Hippocampal formation (tissue), 2 donors: ENCODE data around the gene PLEKHM2.

Experiments
- DNase-seq, 2 donors: peaks; one replicate each; lab custom pipeline; 2025; lab: John Stamatoyannopoulos, UW

Gene PLEKHM2

DNA sequence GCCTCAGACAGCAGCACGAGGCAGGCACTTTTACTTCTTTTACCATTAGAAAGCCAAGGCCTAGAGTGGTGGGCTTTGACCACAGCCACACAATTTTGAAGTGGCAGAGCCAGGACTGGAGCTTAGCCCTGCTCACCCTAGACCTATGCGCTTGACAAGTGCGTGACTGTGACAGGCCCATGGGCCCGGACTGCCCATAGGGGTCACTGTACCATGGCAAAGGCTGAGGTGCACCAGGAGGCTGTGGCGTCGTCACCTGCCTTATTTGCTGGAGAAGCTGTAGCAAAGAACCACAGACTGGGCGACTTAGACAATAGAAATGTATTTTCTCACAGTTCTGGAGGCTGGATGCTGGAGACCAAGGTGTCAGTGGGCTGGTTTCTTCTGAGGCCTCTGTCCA, 55.6 kb downstream of the PLEKHM2 start:
- DNase-seq, result no peak

DNA sequence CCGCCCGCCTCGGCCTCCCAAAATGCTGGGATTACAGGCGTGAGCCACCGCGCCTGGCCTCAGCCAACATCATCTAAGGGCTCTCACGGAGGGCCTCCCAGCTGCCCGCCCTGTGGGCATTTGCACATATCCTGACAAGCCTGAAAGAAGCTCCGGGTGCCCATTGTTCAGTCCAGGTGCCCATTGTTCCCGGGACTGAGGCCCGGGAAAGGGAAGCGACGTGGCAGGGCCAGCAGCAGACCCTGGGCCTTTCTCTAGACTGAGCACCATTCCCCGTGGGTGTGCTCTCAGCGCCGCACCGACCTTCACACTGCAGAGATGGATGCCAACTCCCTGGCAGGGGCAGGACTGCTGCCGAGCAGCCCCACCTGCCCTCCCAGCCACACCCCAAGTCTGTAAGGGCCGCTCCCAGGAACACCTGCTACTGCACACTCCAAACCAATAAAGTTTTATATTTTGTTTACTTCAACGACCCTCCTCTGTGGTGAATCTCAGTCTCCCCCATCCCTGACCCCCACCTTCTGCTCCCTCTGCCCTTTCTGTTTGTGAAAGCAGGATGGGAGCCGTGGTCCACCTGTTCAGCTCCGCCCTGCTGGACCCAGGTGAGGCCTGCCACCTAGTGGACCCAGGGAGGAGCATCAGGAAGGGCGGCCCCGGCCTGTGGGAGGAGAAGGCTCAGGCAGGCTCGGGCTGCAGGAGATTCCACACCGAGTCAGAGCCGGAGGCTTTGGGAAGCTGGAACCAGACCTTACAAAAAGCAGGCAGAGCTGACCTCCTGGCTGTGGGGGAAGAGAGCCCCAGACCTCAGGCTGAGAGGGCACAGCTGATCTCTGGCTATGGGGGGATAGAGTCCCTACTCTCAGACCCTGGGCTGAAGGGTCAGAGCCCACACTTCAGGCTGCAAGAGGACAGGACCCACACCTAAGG, 57.1 kb downstream of the PLEKHM2 start:
- DNase-seq, result peak; percentile 30 to 42

- DNase-seq, result no peak
These were observed 58.2 kb downstream of the PLEKHM2 start, which contains the start of gene TMEM82 for GRCh38 chr1:15742339-15742801. TMEM82 (plus strand) TSS chr1:15742499; CDS start chr1:15742560, 61 bp downstream.

DNA sequence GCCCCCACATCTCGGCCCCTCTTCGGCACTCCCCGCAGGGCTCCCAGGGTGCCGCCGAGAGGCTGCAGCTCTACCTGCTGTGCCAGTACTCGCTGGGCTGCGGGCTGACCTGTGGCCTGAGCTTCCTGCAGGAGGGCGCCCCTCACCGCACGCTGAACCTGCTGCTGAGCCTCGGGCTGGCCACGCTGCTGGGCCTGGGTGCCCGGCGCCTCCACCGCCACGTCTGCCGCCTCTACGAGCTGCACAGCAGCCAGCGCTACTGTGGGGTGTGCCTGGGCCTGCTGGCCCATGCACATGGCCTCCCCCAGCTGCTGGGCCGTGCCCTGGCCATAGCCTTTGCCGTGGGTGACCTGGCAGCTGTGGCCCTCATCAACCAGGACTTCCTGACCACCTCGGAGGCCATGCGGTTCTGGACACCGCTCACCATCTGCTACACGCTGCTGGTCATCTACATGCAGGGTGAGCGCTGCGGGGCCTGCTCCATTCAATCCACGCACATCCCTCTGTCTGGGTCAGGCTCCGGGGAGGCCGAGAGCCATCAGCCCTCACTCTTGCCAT, 60.1 kb downstream of the PLEKHM2 start:
- no peak for DNase-seq

GRCh38 chr1:15747378-15747777, 63.3 kb downstream of the PLEKHM2 start:
- no peak for DNase-seq

DNA sequence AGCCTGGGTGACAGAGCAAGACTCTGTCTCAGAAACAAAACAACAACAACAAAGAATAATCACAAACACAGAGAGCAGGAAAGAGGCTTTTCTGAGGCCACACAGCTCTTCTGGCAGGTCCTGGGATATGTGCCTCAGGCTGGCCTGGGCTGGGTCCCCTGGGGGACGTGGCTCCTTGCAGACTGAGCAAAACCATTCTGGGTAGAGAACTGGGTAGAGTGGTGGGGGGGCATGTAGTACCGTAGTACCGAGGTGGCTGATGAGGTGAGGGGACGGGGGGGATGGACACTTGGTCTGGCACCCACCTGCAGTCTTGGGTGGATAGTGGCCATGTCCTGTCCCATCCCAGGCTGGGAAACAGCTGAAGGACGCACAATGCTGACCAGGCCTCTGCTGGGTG, 64.1 kb downstream of the PLEKHM2 start:
- no peak for DNase-seq

DNA sequence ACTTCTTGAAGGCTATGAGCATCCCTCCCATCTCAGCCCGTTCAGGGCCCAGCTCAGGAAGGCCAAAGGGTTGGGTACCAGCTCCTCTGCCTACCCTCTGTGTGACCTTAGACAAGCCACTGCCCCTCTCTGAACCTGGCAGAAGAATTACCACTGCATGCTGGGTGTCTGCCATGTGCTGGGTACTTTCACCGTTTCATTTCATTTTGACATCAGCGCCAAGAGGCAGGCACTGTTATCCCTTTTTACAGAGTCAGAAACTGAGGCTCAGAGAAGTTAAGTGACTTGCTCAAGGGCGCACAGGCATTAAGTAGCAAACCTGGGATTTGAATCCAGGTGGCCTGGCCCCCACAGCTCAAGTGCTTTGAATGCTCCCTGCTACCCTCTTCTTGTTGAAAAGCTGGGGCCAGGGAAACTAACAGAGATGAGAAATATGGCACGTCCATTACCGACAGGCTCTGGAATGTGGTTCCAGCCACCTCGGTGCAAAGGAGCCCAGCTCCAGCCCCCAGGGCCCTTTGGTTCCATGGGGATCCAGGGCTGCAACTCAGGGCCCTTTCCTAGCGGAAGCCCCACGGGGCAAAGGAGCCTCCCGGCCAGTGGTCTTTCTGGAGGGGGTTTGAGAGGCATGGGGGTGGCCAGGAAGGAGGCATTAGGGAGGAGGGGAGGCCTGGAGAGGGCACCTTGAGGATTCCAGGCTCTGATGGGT, 64.7 kb downstream of the PLEKHM2 start:
- DNase-seq, result no peak

DNA sequence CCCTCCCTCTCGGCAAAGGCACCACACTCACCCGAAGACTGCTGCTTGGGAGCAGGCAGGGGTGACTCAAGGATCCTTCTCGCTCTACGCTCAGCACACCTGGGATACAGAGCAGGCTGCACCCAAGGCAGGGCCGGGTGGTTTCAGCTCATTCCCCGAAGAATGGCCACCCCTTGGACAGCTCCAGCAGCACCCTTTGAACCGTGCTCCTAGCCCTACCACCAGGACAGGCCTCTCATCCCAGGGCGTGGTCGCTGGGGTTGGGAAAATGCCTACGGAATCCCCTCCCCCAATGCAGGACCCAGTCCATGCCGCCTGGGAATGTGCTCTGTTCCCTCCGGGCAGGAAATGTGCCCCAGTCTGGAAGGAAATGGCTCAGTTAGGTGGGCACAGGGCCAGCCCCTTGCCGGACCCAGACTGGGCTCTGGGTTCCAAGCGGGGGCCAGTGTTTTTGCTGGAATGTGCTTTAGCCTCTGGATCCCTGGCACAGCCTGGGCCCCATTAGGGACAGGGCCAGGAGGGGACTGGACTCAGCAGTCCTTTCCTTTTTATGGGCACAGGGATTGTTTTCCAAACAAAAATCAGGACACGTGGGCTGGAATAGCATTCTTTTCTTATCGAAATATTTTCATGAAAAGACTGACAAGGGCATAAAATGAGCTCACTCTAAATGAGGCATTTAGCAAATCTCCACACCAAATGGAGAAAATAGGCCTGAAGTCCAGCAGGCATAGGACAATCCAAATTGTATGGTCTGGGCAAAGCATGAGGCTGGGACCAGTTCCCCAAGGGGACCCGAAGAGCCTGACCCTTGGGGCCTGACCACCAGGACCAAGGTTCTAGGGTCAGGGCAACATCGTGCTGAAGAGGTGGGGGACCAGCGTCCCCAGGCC, 65.5 kb downstream of the PLEKHM2 start:
- DNase-seq, result no peak

DNA sequence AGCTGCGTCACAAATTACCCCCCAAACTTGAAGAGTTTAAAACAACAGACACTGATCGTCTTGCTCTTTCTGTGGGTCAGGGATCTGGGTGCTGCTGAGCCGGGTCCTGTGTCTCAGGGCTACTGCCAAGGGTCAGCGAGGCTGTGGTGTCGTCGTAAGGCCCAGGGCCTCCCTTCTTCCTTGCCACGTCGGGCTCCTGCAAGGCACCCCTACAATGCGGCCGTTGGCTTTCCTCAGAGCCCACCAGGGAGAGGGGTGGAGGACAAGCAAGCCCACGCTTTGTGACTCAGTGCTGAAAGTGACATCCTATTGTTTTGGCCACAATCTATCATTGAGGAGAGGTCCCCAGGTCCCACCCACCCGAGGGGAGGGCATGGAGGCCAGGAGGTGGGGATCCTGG, 66.8 kb downstream of the PLEKHM2 start:
- no peak for DNase-seq

DNA sequence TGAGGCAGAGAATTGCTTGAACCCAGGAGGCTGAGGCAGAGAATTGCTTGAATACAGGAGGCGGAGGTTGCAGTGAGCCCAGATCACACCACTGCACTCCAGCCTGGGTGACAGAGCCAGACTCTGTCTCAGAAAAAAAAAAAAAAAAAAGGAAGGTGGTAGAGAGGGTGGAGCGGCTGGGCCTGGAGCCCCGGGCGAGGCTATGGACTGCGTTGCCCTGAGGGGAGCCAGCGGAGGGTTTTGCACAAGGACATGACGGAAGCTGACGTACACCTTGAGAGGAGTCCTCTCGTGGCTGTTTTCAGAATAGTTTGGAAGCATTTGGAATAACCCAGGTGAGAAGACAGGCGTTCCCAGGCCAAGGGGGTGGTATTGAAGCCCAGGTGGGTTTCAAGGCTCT, 67.6 kb downstream of the PLEKHM2 start:
- no peak for DNase-seq

- no peak for DNase-seq
These were observed 69.7 kb downstream of the PLEKHM2 start for GRCh38 chr1:15753776-15754175.

GRCh38 chr1:15755021-15755645, 71.0 kb downstream of the PLEKHM2 start:
- no peak for DNase-seq

DNA sequence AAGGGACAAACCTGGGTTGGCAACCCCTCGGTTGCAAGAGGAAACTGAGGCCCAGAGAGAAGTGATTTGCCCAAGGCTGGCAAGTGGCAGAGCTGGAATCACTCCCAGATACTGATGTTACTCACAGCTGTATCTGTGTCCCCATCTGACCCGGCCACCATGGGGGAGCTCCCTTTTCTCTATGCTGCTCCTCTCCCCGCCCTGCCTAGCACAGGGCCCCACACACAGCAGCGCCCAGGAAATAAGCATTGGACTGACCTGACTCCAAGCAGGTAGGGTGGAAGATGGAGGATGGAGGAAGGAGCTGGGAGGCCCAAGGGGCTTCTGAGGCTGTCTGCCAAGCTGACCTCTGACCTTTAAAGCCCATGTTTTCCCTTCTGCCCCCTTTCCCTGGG, 71.5 kb downstream of the PLEKHM2 start:
- no peak for DNase-seq

DNA sequence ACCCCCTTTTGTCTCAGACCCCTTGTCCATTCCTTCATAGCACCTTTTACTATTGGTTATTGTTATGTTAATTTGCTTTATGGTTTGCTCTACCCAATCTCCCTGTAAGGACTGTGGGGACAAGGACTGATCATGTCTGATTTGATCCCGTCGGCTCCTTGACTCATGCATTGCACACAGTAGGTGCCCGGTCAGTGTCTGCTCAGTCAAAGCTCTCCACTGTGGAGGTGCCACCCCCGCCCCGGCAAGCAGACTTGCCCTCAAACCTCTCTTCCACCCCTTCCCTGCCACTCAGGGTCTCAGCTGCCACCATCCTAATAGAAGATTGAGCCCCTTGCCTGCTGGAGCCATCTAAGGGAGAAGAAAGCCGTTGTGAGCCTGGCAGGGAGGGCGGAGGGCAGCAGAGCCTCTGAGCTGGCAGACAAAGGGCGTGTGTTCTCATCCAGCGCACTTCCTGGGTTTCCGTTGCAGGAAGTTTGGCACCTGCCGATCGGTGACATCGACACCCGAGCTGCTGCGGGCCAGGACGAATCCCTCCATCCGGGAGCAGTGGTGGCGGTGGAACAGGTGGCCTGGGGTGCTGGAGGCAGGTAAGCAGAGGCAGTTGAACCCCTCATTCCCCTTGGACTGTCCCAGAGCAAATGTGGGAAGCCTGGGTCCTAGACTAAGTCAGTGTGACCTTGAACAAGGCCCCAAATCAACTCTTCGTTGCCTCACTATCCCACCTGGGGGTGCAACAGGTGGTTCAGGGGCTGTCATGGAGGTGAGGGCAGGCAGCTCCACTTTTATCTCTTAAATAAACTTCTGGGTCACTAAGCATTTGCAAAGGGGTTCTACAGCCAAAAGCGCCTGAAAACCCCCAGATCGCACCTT, 72.3 kb downstream of the PLEKHM2 start:
- no peak for DNase-seq

- no peak for DNase-seq
These were observed 73.0 kb downstream of the PLEKHM2 start for GRCh38 chr1:15757016-15757543.

DNA sequence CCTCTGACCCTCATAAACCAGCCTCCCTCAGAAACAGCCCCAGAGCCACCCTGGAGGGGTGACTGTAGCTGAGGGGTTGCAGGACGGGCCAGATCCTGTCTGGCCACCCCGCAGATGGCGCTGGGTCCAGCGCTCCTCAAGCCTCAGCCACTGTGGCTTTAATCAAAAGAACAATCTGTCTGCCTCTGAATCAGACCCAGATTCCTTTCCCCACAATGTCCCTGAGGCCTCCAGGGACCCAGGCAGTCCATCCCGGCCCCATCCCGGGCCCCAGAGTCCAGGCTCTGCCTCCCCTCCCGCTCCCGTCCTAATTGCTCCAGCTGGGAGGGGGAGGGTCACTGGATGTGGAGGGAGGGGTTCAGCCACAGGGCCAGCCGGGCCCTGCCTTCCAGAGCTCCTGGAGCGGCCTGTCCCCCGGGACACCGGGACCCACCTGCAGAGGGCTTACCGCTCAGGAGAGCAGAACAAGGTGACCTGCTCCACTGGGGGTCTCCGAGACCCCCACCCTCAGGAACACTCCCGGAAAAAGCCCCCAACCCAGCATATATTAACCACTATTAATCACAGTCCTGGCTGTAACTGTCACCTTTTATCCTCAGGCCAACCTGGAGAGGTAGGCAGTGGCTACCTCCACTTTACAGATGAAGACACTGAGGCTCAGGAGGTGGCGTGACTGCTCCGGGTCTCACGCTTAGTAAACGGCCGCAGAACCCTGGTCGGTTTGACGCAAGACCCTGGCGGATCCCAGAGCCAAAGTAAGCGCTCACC, 73.6 kb downstream of the PLEKHM2 start:
- no peak for DNase-seq

- DNase-seq, result no peak
These were observed 74.3 kb downstream of the PLEKHM2 start, which contains the start of gene FBLIM1 for GRCh38 chr1:15758343-15758931. FBLIM1 (plus strand) TSS chr1:15758795; CDS start chr1:15764984, 6,189 bp downstream.

DNA sequence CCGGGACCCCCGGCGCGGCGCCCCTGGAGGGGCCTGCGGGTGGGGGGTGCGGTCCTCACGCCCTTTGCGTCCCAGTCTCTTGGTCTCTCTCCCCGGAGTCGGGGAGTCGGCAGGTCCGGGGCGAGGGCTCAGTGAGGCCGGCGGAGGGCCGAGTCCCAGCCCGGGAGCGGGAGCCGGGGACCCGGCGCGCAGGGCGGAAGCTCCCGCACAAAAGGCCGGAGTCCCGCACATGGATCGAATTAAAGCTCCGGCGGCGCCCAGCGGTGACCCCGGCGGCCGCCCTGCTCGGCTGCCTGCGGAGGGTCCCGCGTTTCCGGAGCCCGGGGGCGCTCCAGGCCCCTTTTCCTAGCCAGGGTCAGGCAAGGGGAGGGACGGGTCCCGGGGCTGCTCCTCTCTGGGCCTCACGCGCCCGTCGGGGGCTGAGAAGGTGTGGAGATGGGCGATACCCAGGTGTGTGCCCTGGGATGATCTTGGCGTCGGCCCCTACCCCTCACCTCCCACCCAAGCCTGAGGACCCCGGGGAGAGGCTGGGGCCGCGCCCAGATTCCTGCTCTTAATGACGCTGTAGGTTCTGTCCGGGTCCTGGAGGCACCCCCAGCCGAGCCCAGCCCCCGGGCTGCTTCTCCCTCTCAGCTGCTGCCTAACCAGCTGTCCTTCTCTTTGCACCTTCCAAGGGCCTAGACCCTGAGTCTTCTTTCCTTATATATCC, 75.0 kb downstream of the PLEKHM2 start:
- no peak for DNase-seq
